ENCODE results near the gene ORMDL1.
A peak's percentile ranks its signal among the peaks of the same experiment; 100 is the strongest.
"Not testable (repeated sequence)": the region's sequence is repeated elsewhere in the genome, so short reads cannot be mapped to it uniquely, and the experiment has no call there.

ORMDL1 gene

GRCh38 chr2:189763908-189764661, 20.1 kb downstream of the ORMDL1 start:
- WGBS, result 91% methylated on average over 4 of the region's 4 CpGs
- Histone ChIP-seq H3K4me1 (ENCODE audit: insufficient read depth, low read length) (peaks cover 6% of the 10 kb centered on the region; the same call in 1 of the 2 replicates), H3K27me3 (ENCODE audit: insufficient read depth, low read length) (no peaks in the 10 kb centered on the region), H3K27ac (ENCODE audit: low read depth, low read length) (no peak overlapping the region), H3K4me3 (ENCODE audit: low read length) (peak overlapping the region; percentile 78), H3K9me3 (ENCODE audit: insufficient read depth, low read depth, low read length) (no peaks in the 10 kb centered on the region), H3K36me3 (ENCODE audit: insufficient read depth, low read length) (peaks cover 23% of the 10 kb centered on the region), H3K9ac (ENCODE audit: low read depth, low read length) (peak overlapping the region; percentile 90; the same call in 1 of the 2 replicates)

GRCh38 chr2:189762551-189763298, 21.4 kb downstream of the ORMDL1 start, which contains the start of gene OSGEPL1:
TSS of gene OSGEPL1 (minus strand) at chr2:189762792. CDS start at chr2:189761640, 1,152 bp downstream.
- no peaks in the 10 kb centered on the region for H3K27me3 ChIP-seq (ENCODE audit: insufficient read depth, low read length)
- peak within 1 kb of the TSS; percentile 89 for H3K27ac ChIP-seq (ENCODE audit: low read depth, low read length)
- WGBS, result 1% methylated on average over 33 of the region's 33 CpGs
- H3K9me3 ChIP-seq (ENCODE audit: insufficient read depth, low read depth, low read length), result no peaks in the 10 kb centered on the region
- peak within 1 kb of the TSS; percentile 90 for H3K9ac ChIP-seq (ENCODE audit: low read depth, low read length)
- peaks cover 6% of the 10 kb centered on the region; the same call in 1 of the 2 replicates for H3K4me1 ChIP-seq (ENCODE audit: insufficient read depth, low read length)
- H3K36me3 ChIP-seq (ENCODE audit: insufficient read depth, low read length), result peaks cover 11% of the 10 kb centered on the region
- peak within 1 kb of the TSS; percentile 78 for H3K4me3 ChIP-seq (ENCODE audit: low read length)

- no peaks in the 10 kb centered on the region for H3K27me3 ChIP-seq (ENCODE audit: insufficient read depth, low read length)
- H3K9me3 ChIP-seq (ENCODE audit: insufficient read depth, low read depth, low read length), result no peaks in the 10 kb centered on the region
- 2% methylated on average over 7 of the region's 7 CpGs for WGBS
- peaks cover 6% of the 10 kb centered on the region; the same call in 1 of the 2 replicates for H3K4me1 ChIP-seq (ENCODE audit: insufficient read depth, low read length)
- peaks cover 6% of the 10 kb centered on the region for H3K36me3 ChIP-seq (ENCODE audit: insufficient read depth, low read length)
- H3K27ac ChIP-seq (ENCODE audit: low read depth, low read length), result peak overlapping the region; percentile 89
- peak overlapping the region; percentile 78 for H3K4me3 ChIP-seq (ENCODE audit: low read length)
- H3K9ac ChIP-seq (ENCODE audit: low read depth, low read length), result peak overlapping the region; percentile 90
Measured at GRCh38 chr2:189762229-189762550, 21.9 kb downstream of the ORMDL1 start.

- H3K27me3 ChIP-seq (ENCODE audit: insufficient read depth, low read length); H3K4me3 ChIP-seq (ENCODE audit: low read length); H3K36me3 ChIP-seq (ENCODE audit: insufficient read depth, low read length); H3K4me1 ChIP-seq (ENCODE audit: insufficient read depth, low read length); H3K27ac ChIP-seq (ENCODE audit: low read depth, low read length); H3K9me3 ChIP-seq (ENCODE audit: insufficient read depth, low read depth, low read length); H3K9ac ChIP-seq (ENCODE audit: low read depth, low read length): not testable (repeated sequence)
- 92% methylated on average over 15 of the region's 19 CpGs for WGBS
Measured at GRCh38 chr2:189760154-189760553, 24.0 kb downstream of the ORMDL1 start.

GRCh38 chr2:189756311-189756952, 27.7 kb downstream of the ORMDL1 start:
- Histone ChIP-seq H3K36me3 (ENCODE audit: insufficient read depth, low read length) (peaks cover 37% of the 10 kb centered on the region), H3K4me3 (ENCODE audit: low read length) (no peak overlapping the region), H3K9ac (ENCODE audit: low read depth, low read length) (no peak overlapping the region), H3K9me3 (ENCODE audit: insufficient read depth, low read depth, low read length) (no peaks in the 10 kb centered on the region), H3K27ac (ENCODE audit: low read depth, low read length) (no peak overlapping the region), H3K27me3 (ENCODE audit: insufficient read depth, low read length) (no peaks in the 10 kb centered on the region), H3K4me1 (ENCODE audit: insufficient read depth, low read length) (no peaks in the 10 kb centered on the region; the same call in 1 of the 2 replicates)
- 62% methylated on average over 2 of the region's 2 CpGs for WGBS

GRCh38 chr2:189751080-189751658, 33.0 kb downstream of the ORMDL1 start:
- H3K4me3 ChIP-seq (ENCODE audit: low read length), result no peak overlapping the region
- H3K9me3 ChIP-seq (ENCODE audit: insufficient read depth, low read depth, low read length), result no peaks in the 10 kb centered on the region
- peaks cover 77% of the 10 kb centered on the region for H3K36me3 ChIP-seq (ENCODE audit: insufficient read depth, low read length)
- no peak overlapping the region for H3K27ac ChIP-seq (ENCODE audit: low read depth, low read length)
- H3K4me1 ChIP-seq (ENCODE audit: insufficient read depth, low read length), result no peaks in the 10 kb centered on the region
- WGBS, result 87% methylated on average over 10 of the region's 10 CpGs
- no peak overlapping the region for H3K9ac ChIP-seq (ENCODE audit: low read depth, low read length)
- H3K27me3 ChIP-seq (ENCODE audit: insufficient read depth, low read length), result no peaks in the 10 kb centered on the region

GRCh38 chr2:189729430-189729829, 54.7 kb downstream of the ORMDL1 start:
- H3K4me3 ChIP-seq (ENCODE audit: low read length), result no peak overlapping the region
- WGBS, result no CpG with 5 or more reads among the region's 3 CpGs
- no peak overlapping the region for H3K27ac ChIP-seq (ENCODE audit: low read depth, low read length)
- no peaks in the 10 kb centered on the region for H3K36me3 ChIP-seq (ENCODE audit: insufficient read depth, low read length)
- no peaks in the 10 kb centered on the region for H3K4me1 ChIP-seq (ENCODE audit: insufficient read depth, low read length)
- no peaks in the 10 kb centered on the region for H3K9me3 ChIP-seq (ENCODE audit: insufficient read depth, low read depth, low read length)
- H3K9ac ChIP-seq (ENCODE audit: low read depth, low read length), result no peak overlapping the region
- no peaks in the 10 kb centered on the region for H3K27me3 ChIP-seq (ENCODE audit: insufficient read depth, low read length)

- H3K27ac ChIP-seq (ENCODE audit: low read depth, low read length), result no peak overlapping the region
- no peaks in the 10 kb centered on the region for H3K27me3 ChIP-seq (ENCODE audit: insufficient read depth, low read length)
- H3K9ac ChIP-seq (ENCODE audit: low read depth, low read length), result no peak overlapping the region
- no peaks in the 10 kb centered on the region for H3K36me3 ChIP-seq (ENCODE audit: insufficient read depth, low read length)
- no peak overlapping the region for H3K4me3 ChIP-seq (ENCODE audit: low read length)
- no peaks in the 10 kb centered on the region for H3K9me3 ChIP-seq (ENCODE audit: insufficient read depth, low read depth, low read length)
- H3K4me1 ChIP-seq (ENCODE audit: insufficient read depth, low read length), result no peaks in the 10 kb centered on the region
Measured at GRCh38 chr2:189726849-189727248, 57.3 kb downstream of the ORMDL1 start.

- Histone ChIP-seq H3K36me3 (ENCODE audit: insufficient read depth, low read length) (no peaks in the 10 kb centered on the region), H3K9me3 (ENCODE audit: insufficient read depth, low read depth, low read length) (no peaks in the 10 kb centered on the region), H3K9ac (ENCODE audit: low read depth, low read length) (no peak overlapping the region), H3K4me1 (ENCODE audit: insufficient read depth, low read length) (no peaks in the 10 kb centered on the region), H3K27me3 (ENCODE audit: insufficient read depth, low read length) (no peaks in the 10 kb centered on the region), H3K4me3 (ENCODE audit: low read length) (no peak overlapping the region), H3K27ac (ENCODE audit: low read depth, low read length) (no peak overlapping the region)
- WGBS, result 88% methylated on average over 1 of the region's 1 CpG
Measured at GRCh38 chr2:189726271-189726670, 57.9 kb downstream of the ORMDL1 start.

- Histone ChIP-seq H3K27me3 (ENCODE audit: insufficient read depth, low read length) (no peaks in the 10 kb centered on the region), H3K9me3 (ENCODE audit: insufficient read depth, low read depth, low read length) (no peaks in the 10 kb centered on the region), H3K4me1 (ENCODE audit: insufficient read depth, low read length) (no peaks in the 10 kb centered on the region), H3K9ac (ENCODE audit: low read depth, low read length) (no peak overlapping the region), H3K36me3 (ENCODE audit: insufficient read depth, low read length) (no peaks in the 10 kb centered on the region), H3K27ac (ENCODE audit: low read depth, low read length) (no peak overlapping the region), H3K4me3 (ENCODE audit: low read length) (no peak overlapping the region)
Measured at GRCh38 chr2:189723192-189723591, 60.9 kb downstream of the ORMDL1 start.

Data from HUES64 (cell line).